Measurements from ENCODE around the gene AGBL4.

DNA sequence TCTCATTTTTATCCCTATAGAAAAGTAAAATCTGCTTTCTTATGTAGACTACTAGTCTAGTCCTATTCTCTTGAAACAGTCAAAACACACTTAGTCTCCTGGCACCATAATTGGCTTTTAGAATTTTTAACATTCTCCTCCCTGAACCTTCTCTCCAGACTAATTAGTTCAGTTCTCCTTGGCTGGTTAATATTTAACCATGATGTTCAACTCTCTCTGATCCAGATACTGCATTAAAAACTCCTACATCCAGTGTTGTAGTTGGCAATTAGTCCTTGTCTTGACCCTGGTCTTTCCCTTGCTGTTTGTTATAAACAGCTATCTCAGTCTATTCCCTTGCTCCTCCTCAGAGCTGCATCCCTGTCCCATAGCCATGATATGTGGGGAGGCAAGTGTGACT is 824.2 kb downstream of the AGBL4 start:
- no peak for TF ChIP-seq CTCF (IDR thresholded peaks at IDR 0.05)
- TF ChIP-seq POLR2A (IDR thresholded peaks at IDR 0.05): no peak
- TF ChIP-seq POLR2AphosphoS5 (IDR thresholded peaks at IDR 0.05): no peak
